Neural cell (in vitro differentiated cells): Measurements from ENCODE around the gene TTC9B.

Experiments
- CTCF ChIP-seq: fragments of 450-650 bp; IDR thresholded peaks from 2 replicates; pipeline ENCODE4 v1.5.1; 2014; ENCODE audit warnings: antibody characterized with exemption, mild to moderate bottlenecking, moderate library complexity; ENCODE audit not compliant: poor library complexity, severe bottlenecking
- EZH2 ChIP-seq: fragments of 200-600, 300-800 bp; shearing (Covaris generic), sonication (generic); IDR thresholded peaks from 2 replicates; pipeline ENCODE4 v1.6.1; 2014; ENCODE audit warnings: antibody characterized with exemption, low read length, borderline replicate concordance, mild to moderate bottlenecking; ENCODE audit not compliant: insufficient read depth, poor library complexity, severe bottlenecking
- POLR2AphosphoS5 ChIP-seq: IDR thresholded peaks from 2 replicates; pipeline ENCODE4 v1.6.1; 2012
- REST ChIP-seq: IDR thresholded peaks from 2 replicates; pipeline ENCODE4 v1.6.1; 2012; ENCODE audit warnings: borderline replicate concordance
- SMC3 ChIP-seq: fragments of 450-650 bp; conservative IDR thresholded peaks from 2 replicates; pipeline ENCODE4 v1.6.1; 2014; ENCODE audit warnings: antibody characterized with exemption, mild to moderate bottlenecking, moderate library complexity; ENCODE audit not compliant: poor library complexity
- TAF1 ChIP-seq: IDR thresholded peaks from 2 replicates; pipeline ENCODE4 v1.6.1; 2012; ENCODE audit warnings: low read depth

- no peak for TF ChIP-seq CTCF
- no peak for TF ChIP-seq EZH2
- TF ChIP-seq POLR2AphosphoS5: no peak
- TF ChIP-seq TAF1: no peak
- no peak for TF ChIP-seq SMC3
- no peak for TF ChIP-seq REST
Observed at GRCh38 chr19:40232949-40233810, 15.0 kb upstream of the TTC9B start.
